Measurements from ENCODE around the gene PDIA5. TPM values are rescaled to one million over a fixed set of nuclear protein-coding genes. Genes with fewer than 3 reads are reported as not detected.

PDIA5 gene
- total and polyA plus RNA-seq, 4 donors, result 15.5 to 38.6 (median 30.7) TPM

DNA sequence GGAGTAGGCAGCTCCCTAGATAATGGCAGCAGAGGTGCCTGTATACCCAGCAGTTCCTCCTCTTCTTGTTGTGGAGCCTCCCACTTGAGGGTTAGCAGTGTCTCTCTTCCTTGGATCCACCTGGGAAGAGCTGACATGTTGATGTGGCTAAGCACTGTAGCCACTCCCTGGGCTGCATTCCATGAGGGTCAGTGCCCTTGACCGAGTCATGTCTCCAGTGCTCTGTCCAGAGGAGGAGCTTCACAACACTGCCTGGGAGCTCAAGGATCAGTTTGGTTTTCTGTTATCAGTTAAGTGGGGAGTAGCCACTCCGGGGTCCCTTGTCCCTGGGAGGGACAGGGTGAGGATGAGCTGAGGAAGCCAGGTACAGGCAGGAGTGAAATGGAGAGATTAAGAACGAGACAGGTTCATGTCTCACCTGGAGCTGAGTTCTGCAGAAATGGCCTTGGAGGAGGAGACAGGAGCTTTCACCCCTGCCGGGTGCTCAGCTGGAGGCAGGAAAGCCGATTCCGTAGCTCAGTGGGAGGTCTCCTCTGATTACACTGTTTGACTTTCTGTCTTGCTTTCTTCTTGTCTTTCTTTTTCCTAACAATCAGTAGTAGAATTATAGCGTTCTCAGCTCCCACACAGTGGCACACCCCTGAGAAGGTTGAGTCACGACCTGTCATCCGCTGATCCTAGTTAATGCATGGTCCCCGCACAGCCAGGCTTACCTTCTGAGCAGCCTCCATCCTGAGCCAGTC, 77.0 kb downstream of the PDIA5 start:
- WGBS, 2 donors, result 77% methylated on average over 10 of the region's 10 CpGs
- Histone ChIP-seq H3K36me3 (ENCODE audit: control insufficient read depth in 4 of 4, insufficient read depth in 4 of 4, low read length in 4 of 4) (peaks cover 0 to 38% (median 6%) of the 10 kb centered on the region in 4 donors), H3K9me3 (ENCODE audit: control insufficient read depth in 4 of 4, insufficient read depth in 3 of 4, low read length in 3 of 4) (no peaks in the 10 kb centered on the region), H3K4me1 (ENCODE audit: control insufficient read depth in 5 of 5, insufficient read depth in 5 of 5, low read length in 5 of 5) (peaks cover 0 to 2% (median 0%) of the 10 kb centered on the region in 5 donors), H3K9ac (ENCODE audit: insufficient read depth in 1 of 2, low read length in 2 of 2) (peak overlapping the region in 1 of 2 donors; percentile 32), H3K27ac (ENCODE audit: low read depth in 1 of 2, low read length in 1 of 2) (no peak overlapping the region), H3K4me3 (no peak overlapping the region), H3K27me3 (ENCODE audit: control insufficient read depth in 3 of 3, insufficient read depth in 3 of 3, low read length in 2 of 3) (no peaks in the 10 kb centered on the region)
- TF ChIP-seq CTCF (IDR thresholded peaks at IDR 0.05; ENCODE audit: control extremely low read depth, extremely low read depth), result no peak
- no peak for ATAC-seq (ENCODE audit: insufficient read depth, low FRiP score)
- DNase-seq, result no peak

GRCh38 chr3:123147754-123148535, 81.1 kb downstream of the PDIA5 start:
- H3K4me3 ChIP-seq, result no peak overlapping the region
- H3K27ac ChIP-seq (ENCODE audit: low read depth in 1 of 2, low read length in 1 of 2), result no peak overlapping the region
- ATAC-seq (ENCODE audit: insufficient read depth, low FRiP score), result peak; percentile 43
- H3K9me3 ChIP-seq (ENCODE audit: control insufficient read depth in 4 of 4, insufficient read depth in 3 of 4, low read length in 3 of 4), result no peaks in the 10 kb centered on the region
- no peaks in the 10 kb centered on the region for H3K27me3 ChIP-seq (ENCODE audit: control insufficient read depth in 3 of 3, insufficient read depth in 3 of 3, low read length in 2 of 3)
- no peak overlapping the region for H3K9ac ChIP-seq (ENCODE audit: insufficient read depth in 1 of 2, low read length in 2 of 2)
- 82 to 85% methylated on average over 10 of the region's 10 CpGs for WGBS, 2 donors
- H3K36me3 ChIP-seq (ENCODE audit: control insufficient read depth in 4 of 4, insufficient read depth in 4 of 4, low read length in 4 of 4), result peaks cover 3 to 49% (median 6%) of the 10 kb centered on the region in 4 donors
- H3K4me1 ChIP-seq (ENCODE audit: control insufficient read depth in 5 of 5, insufficient read depth in 5 of 5, low read length in 5 of 5), result peaks cover 0 to 4% (median under 1%) of the 10 kb centered on the region in 5 donors
- no peak for TF ChIP-seq CTCF (IDR thresholded peaks at IDR 0.05; ENCODE audit: control extremely low read depth, extremely low read depth)
- peak in 2 of 3 donors; percentile 8 to 38 for DNase-seq

GRCh38 chr3:123148772-123149171, 81.9 kb downstream of the PDIA5 start:
- Histone ChIP-seq H3K27me3 (ENCODE audit: control insufficient read depth in 3 of 3, insufficient read depth in 3 of 3, low read length in 2 of 3) (no peaks in the 10 kb centered on the region), H3K36me3 (ENCODE audit: control insufficient read depth in 4 of 4, insufficient read depth in 4 of 4, low read length in 4 of 4) (peaks cover 3 to 47% (median 6%) of the 10 kb centered on the region in 4 donors), H3K9me3 (ENCODE audit: control insufficient read depth in 4 of 4, insufficient read depth in 3 of 4, low read length in 3 of 4) (no peaks in the 10 kb centered on the region), H3K4me1 (ENCODE audit: control insufficient read depth in 5 of 5, insufficient read depth in 5 of 5, low read length in 5 of 5) (peaks cover 0 to 9% (median 4%) of the 10 kb centered on the region in 5 donors), H3K4me3 (no peak overlapping the region), H3K9ac (ENCODE audit: insufficient read depth in 1 of 2, low read length in 2 of 2) (no peak overlapping the region), H3K27ac (ENCODE audit: low read depth in 1 of 2, low read length in 1 of 2) (no peak overlapping the region)
- 74 to 96% methylated on average over 8 of the region's 8 CpGs for WGBS, 2 donors
- TF ChIP-seq CTCF (IDR thresholded peaks at IDR 0.05; ENCODE audit: control extremely low read depth, extremely low read depth), result no peak
- peak; percentile 44 for ATAC-seq (ENCODE audit: insufficient read depth, low FRiP score)
- no peak for DNase-seq

All from lung (tissue), 12 donors.